Measurements from ENCODE around the gene GATA5. TPM values are rescaled to one million over a fixed set of nuclear protein-coding genes. Genes with fewer than 3 reads are reported as not detected.

Gene GATA5
- total RNA-seq, 1 experiment from 2014 or later, result 0.18 TPM

GRCh38 chr20:62485701-62486089 is 9.9 kb upstream of the GATA5 start:
- Histone ChIP-seq H2AFZ (ENCODE audit: low read length) (no peak overlapping the region), H3K36me3 (ENCODE audit: low read depth, low read length) (no peaks in the 10 kb centered on the region), H3K4me1 (ENCODE audit: insufficient read depth, low read length) (peaks cover 28% of the 10 kb centered on the region), H3K4me3 (ENCODE audit: low read length) (no peak overlapping the region), H3K9me2 (replicated peaks; ENCODE audit: low read length) (no peaks in the 10 kb centered on the region), H3K9ac (ENCODE audit: low read length) (no peak overlapping the region), H3K27ac (ENCODE audit: low read length) (no peak overlapping the region), H3K27me3 (ENCODE audit: low read length) (no peaks in the 10 kb centered on the region), H3F3A (ENCODE audit: low read length, unreplicated experiment) (no peaks in the 10 kb centered on the region), H3K79me2 (ENCODE audit: low read length) (no peaks in the 10 kb centered on the region), H4K20me1 (ENCODE audit: low read length) (no peaks in the 10 kb centered on the region), H3K4me2 (ENCODE audit: low read length) (peak overlapping the region; percentile 57; the same call in 1 of the 2 replicates), H3K9me3 (ENCODE audit: low read length) (no peaks in the 10 kb centered on the region)
- intact Hi-C loops (cut with micrococcal nuclease), result loop anchor here (5.0 kb wide), 1 partner anchor 73 kb away; no protein-coding TSS in a partner anchor
- DNase-seq (no peak), ATAC-seq (no peak)
- ChIA-PET POLR2A (ENCODE audit: unreplicated experiment) (no interaction called here), CTCF (no interaction called here)
- BruUV-seq (replicated peaks), result no TSS peak
- TF ChIP-seq EZH2phosphoT487 (IDR thresholded peaks at IDR 0.05; ENCODE audit: borderline replicate concordance, low read length) (no peak), EZH2 (IDR thresholded peaks at IDR 0.05; ENCODE audit: low read length, unreplicated experiment) (no peak), CTCF (conservative IDR thresholded peaks at IDR 0.05; ENCODE audit: low read depth, low read length) (no peak)

- Histone ChIP-seq H3K9me3 (ENCODE audit: low read length) (no peaks in the 10 kb centered on the region), H3F3A (ENCODE audit: low read length, unreplicated experiment) (no peaks in the 10 kb centered on the region), H3K9me2 (replicated peaks; ENCODE audit: low read length) (no peaks in the 10 kb centered on the region), H3K27me3 (ENCODE audit: low read length) (no peaks in the 10 kb centered on the region), H3K79me2 (ENCODE audit: low read length) (no peaks in the 10 kb centered on the region), H3K36me3 (ENCODE audit: low read depth, low read length) (no peaks in the 10 kb centered on the region), H3K4me3 (ENCODE audit: low read length) (peak overlapping the region; percentile 19; the same call in 1 of the 2 replicates), H3K4me1 (ENCODE audit: insufficient read depth, low read length) (peaks cover 28% of the 10 kb centered on the region), H3K27ac (ENCODE audit: low read length) (no peak overlapping the region), H3K4me2 (ENCODE audit: low read length) (peak overlapping the region; percentile 57), H4K20me1 (ENCODE audit: low read length) (no peaks in the 10 kb centered on the region), H3K9ac (ENCODE audit: low read length) (no peak overlapping the region), H2AFZ (ENCODE audit: low read length) (peak overlapping the region; percentile 49)
- TF ChIP-seq CTCF (conservative IDR thresholded peaks at IDR 0.05; ENCODE audit: low read depth, low read length), result no peak
- TF ChIP-seq EZH2 (IDR thresholded peaks at IDR 0.05; ENCODE audit: low read length, unreplicated experiment), result no peak
- no peak for TF ChIP-seq EZH2phosphoT487 (IDR thresholded peaks at IDR 0.05; ENCODE audit: borderline replicate concordance, low read length)
- ATAC-seq (peak; percentile 50), DNase-seq (peak; percentile 22)
- intact Hi-C loops (cut with micrococcal nuclease), result loop anchor here (5.0 kb wide), 1 partner anchor 73 kb away; no protein-coding TSS in a partner anchor
- no TSS peak for BruUV-seq (replicated peaks)
- POLR2A ChIA-PET (ENCODE audit: unreplicated experiment), result no interaction called here
- CTCF ChIA-PET, result no interaction called here
Observed at GRCh38 chr20:62485062-62485700, 9.4 kb upstream of the GATA5 start.

GRCh38 chr20:62484478-62484877 is 8.7 kb upstream of the GATA5 start:
- POLR2A ChIA-PET (ENCODE audit: unreplicated experiment), result no interaction called here
- no peaks in the 10 kb centered on the region for H3F3A ChIP-seq (ENCODE audit: low read length, unreplicated experiment)
- no peak overlapping the region for H2AFZ ChIP-seq (ENCODE audit: low read length)
- peaks cover 21% of the 10 kb centered on the region for H3K4me1 ChIP-seq (ENCODE audit: insufficient read depth, low read length)
- ATAC-seq, result no peak
- intact Hi-C loops (cut with micrococcal nuclease), result no loop called here
- no peak overlapping the region for H3K4me3 ChIP-seq (ENCODE audit: low read length)
- CTCF ChIA-PET, result no interaction called here
- DNase-seq, result no peak
- H3K4me2 ChIP-seq (ENCODE audit: low read length), result peak overlapping the region; percentile 57; the same call in 1 of the 2 replicates
- no peaks in the 10 kb centered on the region for H3K36me3 ChIP-seq (ENCODE audit: low read depth, low read length)
- no peak overlapping the region for H3K27ac ChIP-seq (ENCODE audit: low read length)
- no peaks in the 10 kb centered on the region for H3K9me3 ChIP-seq (ENCODE audit: low read length)
- H3K79me2 ChIP-seq (ENCODE audit: low read length), result no peaks in the 10 kb centered on the region
- TF ChIP-seq CTCF (conservative IDR thresholded peaks at IDR 0.05; ENCODE audit: low read depth, low read length) (no peak), EZH2 (IDR thresholded peaks at IDR 0.05; ENCODE audit: low read length, unreplicated experiment) (no peak), EZH2phosphoT487 (IDR thresholded peaks at IDR 0.05; ENCODE audit: borderline replicate concordance, low read length) (no peak)
- BruUV-seq (replicated peaks), result no TSS peak
- no peaks in the 10 kb centered on the region for H3K9me2 ChIP-seq (replicated peaks; ENCODE audit: low read length)
- H3K9ac ChIP-seq (ENCODE audit: low read length), result no peak overlapping the region
- no peaks in the 10 kb centered on the region for H4K20me1 ChIP-seq (ENCODE audit: low read length)
- no peaks in the 10 kb centered on the region for H3K27me3 ChIP-seq (ENCODE audit: low read length)
